Activated gamma-delta T cell treated with anti-CD3 and anti-CD28 coated beads, Interleukin-2, amount 50 U/mL, for 16 hours (primary cell): ENCODE results near the gene LMO1.
A peak's percentile ranks its signal among the peaks of the same experiment; 100 is the strongest.

Experiments
- DNase-seq: peaks from one replicate; pipeline ENCODE4 v3.0.0-alpha.2; 2020; ENCODE audit warnings: low read depth

The LMO1 gene

GRCh38 chr11:8225589-8226036, 38.1 kb downstream of the LMO1 start:
- peak; percentile 56 for DNase-seq

- no peak for DNase-seq
Measured at GRCh38 chr11:8224711-8225110, 39.0 kb downstream of the LMO1 start.

GRCh38 chr11:8224161-8224591, 39.5 kb downstream of the LMO1 start:
- no peak for DNase-seq

GRCh38 chr11:8223513-8223900, 40.2 kb downstream of the LMO1 start:
- DNase-seq: no peak

- DNase-seq: no peak
Measured at GRCh38 chr11:8222820-8223512, 40.7 kb downstream of the LMO1 start.

DNA sequence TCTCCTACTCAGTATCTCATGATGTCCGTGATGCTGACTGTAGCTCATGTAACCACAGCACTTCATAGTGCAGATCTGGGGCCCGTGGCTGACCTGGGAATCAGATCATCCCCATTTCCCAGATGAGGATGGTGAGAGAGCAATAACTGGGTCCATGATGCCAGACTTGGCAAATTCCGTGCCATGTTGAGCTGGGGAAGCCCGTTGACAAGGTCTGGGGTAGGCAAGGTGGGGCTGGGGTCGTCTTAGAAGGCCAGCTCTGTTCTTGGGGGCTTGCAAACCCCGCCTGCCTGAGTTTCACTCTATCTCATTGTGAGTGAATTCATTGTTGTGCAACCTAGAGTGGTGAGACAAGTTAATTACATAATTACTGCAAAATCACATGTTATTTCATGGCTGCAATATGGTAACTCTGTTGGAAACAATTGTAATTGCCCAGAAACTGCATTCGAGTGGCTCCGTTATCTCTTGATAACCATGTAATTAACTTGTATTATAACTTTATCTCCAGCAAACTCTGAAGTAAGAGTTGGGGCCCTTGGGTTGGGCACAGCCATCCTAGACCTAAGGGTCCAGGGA, 41.7 kb downstream of the LMO1 start:
- DNase-seq: no peak

- DNase-seq: no peak
Measured at GRCh38 chr11:8221046-8221723, 42.5 kb downstream of the LMO1 start.

DNA sequence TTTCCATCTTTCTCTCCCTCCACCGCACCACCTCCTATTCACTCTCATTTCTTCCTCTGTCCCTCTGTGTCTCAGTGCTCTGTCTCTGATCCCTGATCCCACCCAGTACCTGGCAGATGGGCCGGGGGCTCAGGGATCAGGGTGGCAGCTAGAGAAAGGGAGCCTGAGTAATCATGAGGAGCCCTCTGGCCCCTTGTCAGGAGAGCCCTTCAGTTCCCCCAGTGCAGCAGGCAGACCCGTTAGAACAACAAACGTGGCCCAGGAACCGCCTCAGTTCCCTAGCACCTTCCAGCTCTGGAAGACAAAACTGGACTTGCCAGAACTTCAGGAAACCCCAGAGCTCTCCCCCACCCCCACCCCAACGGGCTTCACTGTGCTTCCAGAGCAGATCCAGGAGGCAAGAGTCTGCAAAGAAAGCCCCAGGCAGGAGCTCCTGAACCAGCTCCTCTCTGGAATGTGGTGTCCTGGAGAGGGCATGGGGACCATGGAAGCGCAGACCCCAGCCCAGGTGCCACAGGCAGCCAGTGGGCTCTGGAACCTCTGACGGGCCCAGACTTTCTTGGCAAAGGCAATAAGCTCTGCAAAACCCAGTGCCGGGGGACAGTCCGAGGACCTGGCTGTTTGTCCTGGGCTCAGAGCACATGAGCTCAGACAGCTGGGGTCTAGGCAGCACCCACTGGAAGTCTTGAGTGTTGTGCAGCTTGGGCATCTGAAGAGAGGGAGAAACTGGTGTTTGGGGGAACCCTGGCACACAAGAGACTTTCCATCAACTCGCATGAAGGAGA, 43.2 kb downstream of the LMO1 start:
- no peak for DNase-seq

- DNase-seq: no peak
Measured at GRCh38 chr11:8219257-8220021, 44.2 kb downstream of the LMO1 start.

- no peak for DNase-seq
Measured at GRCh38 chr11:8218840-8219239, 44.8 kb downstream of the LMO1 start.

GRCh38 chr11:8218409-8218808, 45.3 kb downstream of the LMO1 start:
- DNase-seq: no peak

DNA sequence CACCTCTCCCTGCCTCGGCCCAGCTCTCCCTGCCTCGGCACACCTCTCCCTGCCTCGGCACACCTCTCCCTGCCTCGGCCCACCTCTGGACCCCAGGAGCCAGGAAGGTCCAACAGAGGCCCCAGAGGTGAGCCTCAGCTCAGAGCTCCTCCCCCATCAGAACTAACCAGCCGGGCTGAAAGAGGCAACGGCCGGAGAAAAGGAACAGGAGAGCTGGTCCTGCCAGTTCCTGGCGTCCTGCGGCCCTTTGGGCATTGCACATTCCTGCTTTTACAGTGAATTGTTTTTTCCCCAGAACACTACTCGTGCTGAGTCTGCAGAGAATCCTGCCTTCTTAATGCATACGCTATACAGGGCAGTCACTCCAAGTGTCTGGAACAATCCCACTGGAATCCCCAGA, 45.8 kb downstream of the LMO1 start:
- no peak for DNase-seq

- DNase-seq: no peak
Measured at GRCh38 chr11:8217136-8217535, 46.5 kb downstream of the LMO1 start.

- DNase-seq: no peak
Measured at GRCh38 chr11:8213376-8213775, 50.3 kb downstream of the LMO1 start.

DNA sequence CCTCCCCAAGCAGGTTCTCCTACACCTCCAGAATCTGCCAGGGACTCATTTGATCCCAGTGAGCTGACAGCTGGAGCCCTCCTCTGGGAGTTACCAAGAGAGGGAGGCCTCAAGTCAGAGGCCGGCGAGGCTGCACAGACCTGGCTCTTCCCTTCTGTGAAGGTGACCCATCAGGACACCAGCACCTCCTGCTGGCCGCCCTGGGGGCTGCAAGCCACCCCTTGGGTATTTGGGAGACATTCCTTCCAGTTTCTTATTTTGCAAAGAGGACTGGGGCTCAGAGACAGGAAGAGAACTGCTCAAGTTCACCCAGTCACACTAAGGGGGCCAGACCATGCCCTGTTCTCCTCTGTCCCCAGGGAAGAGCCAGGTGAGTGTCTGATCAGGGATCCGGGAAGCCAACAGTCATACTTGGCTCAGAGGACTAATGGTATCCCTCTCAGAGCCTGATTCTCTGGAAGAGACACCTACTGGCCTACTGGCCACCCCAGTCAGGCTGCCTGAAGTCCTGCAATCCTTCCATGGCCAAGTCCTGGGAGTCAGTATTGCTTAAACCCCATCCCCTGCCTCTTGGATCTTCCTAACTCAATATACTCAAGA, 54.4 kb downstream of the LMO1 start:
- DNase-seq: no peak

DNA sequence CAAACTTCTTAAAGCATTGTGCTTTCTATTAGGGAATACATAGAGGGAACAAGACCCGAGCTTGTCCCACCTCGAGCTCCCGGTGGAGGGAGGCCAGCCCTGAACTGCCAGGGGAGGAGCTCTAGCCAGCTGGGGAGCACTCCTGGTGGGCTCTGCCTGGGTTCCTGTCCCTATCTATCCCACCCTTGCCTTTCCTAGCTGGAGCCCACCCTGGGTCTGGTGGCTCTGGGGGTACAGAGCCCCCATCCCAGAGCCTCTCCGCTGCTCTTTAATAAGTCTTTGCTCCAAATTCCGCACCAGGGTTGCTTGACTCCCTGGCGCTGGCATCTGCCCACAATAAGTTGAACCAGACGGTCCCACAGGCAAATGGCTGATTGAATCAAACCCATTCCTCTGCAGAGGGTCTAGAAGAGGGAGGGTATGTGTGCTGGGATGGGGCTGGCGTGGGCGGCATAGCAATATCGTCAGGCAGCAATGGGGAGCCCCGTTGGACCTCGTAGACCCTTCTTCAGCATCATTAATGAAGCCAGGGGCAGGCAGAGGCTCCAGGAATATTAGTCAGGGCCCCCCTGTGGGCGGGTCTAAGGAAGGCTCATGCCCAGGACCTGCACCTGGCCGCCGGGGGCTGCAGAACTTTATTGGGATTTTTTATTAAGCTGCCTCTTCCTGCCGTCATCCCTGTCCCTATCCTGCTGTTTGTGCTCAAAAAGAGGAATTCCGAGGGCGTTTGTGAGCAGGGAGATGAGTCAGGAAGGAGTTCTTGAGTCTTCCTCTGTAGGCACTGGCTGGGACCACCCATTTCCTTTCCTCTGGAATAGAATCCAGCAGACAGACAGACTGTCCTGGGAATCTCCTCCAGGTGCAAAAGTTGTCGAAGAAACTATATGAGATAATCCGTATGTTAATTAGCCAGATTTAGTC, 56.3 kb downstream of the LMO1 start:
- DNase-seq: no peak

DNA sequence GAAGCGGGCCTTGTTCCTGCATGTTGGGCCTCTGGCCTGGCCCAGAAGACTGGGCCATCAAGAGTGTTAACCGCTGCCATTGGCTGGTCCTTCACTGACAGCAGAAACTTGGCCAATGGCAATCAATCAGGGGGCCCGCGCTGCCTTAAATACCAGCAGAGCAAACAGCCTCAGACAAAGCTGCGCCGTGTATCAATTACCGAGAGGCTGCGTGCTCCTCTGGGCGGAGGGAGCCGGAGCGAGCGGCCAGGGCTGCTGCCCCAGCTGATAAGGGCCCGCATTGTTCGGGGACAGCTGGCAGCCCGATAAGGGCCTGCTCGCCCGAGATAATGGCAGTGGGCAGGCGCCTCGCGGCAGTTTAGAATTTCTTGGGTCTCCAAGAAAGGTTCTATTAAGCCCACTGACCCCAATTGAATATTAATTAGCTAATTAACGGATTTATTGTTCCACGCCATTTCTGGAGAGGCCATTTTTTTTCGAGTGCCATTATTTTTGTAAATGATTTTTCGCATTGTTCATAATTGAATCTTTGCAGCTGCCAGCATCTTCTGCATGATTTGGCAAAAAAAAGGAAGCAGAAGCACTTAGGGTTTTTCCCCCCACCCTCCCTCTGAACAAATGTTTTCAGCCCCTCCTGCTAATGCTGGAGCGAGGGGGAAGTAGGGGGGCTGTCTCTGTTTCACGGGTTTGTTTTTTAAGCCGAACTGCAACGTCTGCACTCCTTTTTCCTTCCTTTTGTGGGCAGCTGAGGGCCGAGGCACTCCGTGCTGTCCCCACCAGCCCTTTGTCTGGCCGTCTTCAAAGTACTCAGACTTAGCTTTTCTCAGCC, 57.2 kb downstream of the LMO1 start:
- no peak for DNase-seq

GRCh38 chr11:8205566-8205965, 58.1 kb downstream of the LMO1 start:
- no peak for DNase-seq

GRCh38 chr11:8204596-8204995, 59.1 kb downstream of the LMO1 start:
- no peak for DNase-seq
